Panc1 (cell line): ENCODE results near the gene SLC12A4. TPM values are rescaled to one million over a fixed set of nuclear protein-coding genes. Genes with fewer than 3 reads are reported as not detected.

ENCODE experiments used
- ATAC-seq: fragments of 200-7000 bp; cut with Tn5 transposase; 2 replicates; pipeline ENCODE4 v1.9.1; 2020; ENCODE audit warnings: mild to moderate bottlenecking, moderate library complexity
- BruUV-seq: library from RNA; stranded (reverse); fragments of 400-500 nt; replicated peaks from 2 replicates; lab custom pipeline; 2021; lab: Mats Ljungman, UMichigan
- CTCF ChIA-PET: fragments of 300-600 bp; sonication (Branson Sonifier 250); formaldehyde crosslinking; loops from one replicate; lab custom pipeline; 2022; ENCODE audit warnings: antibody characterized with exemption; lab: Charles Lee
- POLR2A ChIA-PET: fragments of 300-600 bp; sonication (Branson Sonifier 250); formaldehyde crosslinking; loops from one replicate; lab custom pipeline; 2022; ENCODE audit warnings: antibody characterized with exemption; lab: Charles Lee
- DNase-seq: peaks from one replicate; pipeline ENCODE4 v3.0.0-alpha.2; 2010; ENCODE audit warnings: low read depth, low spot score
- H3K27ac ChIP-seq: 2 replicates; pipeline ENCODE4 v1.5.1; 2011; ENCODE audit warnings: mild to moderate bottlenecking, low read length, inconsistent platforms
- H3K27me3 ChIP-seq: fragments of 200-500 bp; sonication (Bioruptor generic); 2 replicates; pipeline ENCODE4 v1.6.0; 2014; ENCODE audit warnings: low read length, inconsistent platforms; ENCODE audit not compliant: control insufficient read depth, insufficient read depth
- H3K36me3 ChIP-seq: fragments of 200-500 bp; sonication (Bioruptor generic); 2 replicates; pipeline ENCODE4 v1.5.1; 2014; ENCODE audit warnings: inconsistent platforms, mild to moderate bottlenecking, low read length, moderate library complexity; ENCODE audit not compliant: control insufficient read depth, insufficient read depth
- H3K4me1 ChIP-seq: 2 replicates; pipeline ENCODE4 v1.5.1; 2011; ENCODE audit warnings: inconsistent platforms, mild to moderate bottlenecking, low read length, moderate library complexity; ENCODE audit not compliant: control insufficient read depth, insufficient read depth
- H3K4me3 ChIP-seq, 2 experiments: 2 replicates each; pipeline ENCODE4 v1.5.1; 2011 to 2012; ENCODE audit warnings: low read depth in 2 of 2, low read length in 2 of 2, mild to moderate bottlenecking in 2 of 2, inconsistent platforms in 1 of 2, moderate library complexity in 1 of 2
- H3K9me3 ChIP-seq: fragments of 200-500 bp; sonication (Bioruptor generic); 2 replicates; pipeline ENCODE4 v1.5.1; 2014; ENCODE audit warnings: low read depth, mild to moderate bottlenecking, inconsistent platforms, low read length, moderate library complexity; ENCODE audit not compliant: control insufficient read depth, insufficient read depth
- CTCF ChIP-seq: fragments of 450-650 bp; IDR thresholded peaks from 2 replicates; pipeline ENCODE4 v1.5.1; 2017; ENCODE audit warnings: mild to moderate bottlenecking
- POLR2AphosphoS5 ChIP-seq: IDR thresholded peaks from 2 replicates; pipeline ENCODE4 v1.6.1; 2012; ENCODE audit warnings: mild to moderate bottlenecking, low read depth, low read length, moderate library complexity
- SIN3A ChIP-seq: IDR thresholded peaks from 2 replicates; pipeline ENCODE4 v1.6.1; 2012; ENCODE audit warnings: low read depth, mild to moderate bottlenecking, low read length, moderate library complexity, borderline replicate concordance; ENCODE audit not compliant: insufficient read depth
- TCF7L2 ChIP-seq: IDR thresholded peaks from 2 replicates; pipeline ENCODE4 v1.6.1; 2011; ENCODE audit warnings: mild to moderate bottlenecking, low read depth, low read length, inconsistent platforms
- in situ Hi-C: cut with HindIII; loops from 2 replicates; pipeline ENCODE4 v1.10.0; 2016; ENCODE audit warnings: low sequenced_read_pairs, low pct_unique_long_range_greater_than_20kb
- intact Hi-C: fragments of 100-400 bp; cut with micrococcal nuclease; formaldehyde crosslinking; loops from one replicate; pipeline ENCODE4 v1.10.0; 2022; ENCODE audit not compliant: unreplicated experiment
- total RNA-seq: library from RNA; stranded (reverse); gene quantifications from one replicate; pipeline ENCODE4 v1.2.1, GENCODE V29; 2021; ENCODE audit not compliant: unreplicated experiment
- TF ChIP-seq, protein P1 (sequence below), 2 experiments: IDR thresholded peaks; 2 replicates each; pipeline ENCODE4 v1.6.1; 2011 to 2012; ENCODE audit warnings: low read depth in 2 of 2, control low read depth in 1 of 2, low read length in 1 of 2, mild to moderate bottlenecking in 1 of 2, moderate library complexity in 1 of 2; ENCODE audit not compliant: insufficient read depth in 1 of 2

Gene SLC12A4
- total RNA-seq, 1 experiment from 2014 or later = 31.8 TPM

- Histone ChIP-seq H3K27me3 (no peaks in the 10 kb centered on the region), H3K4me3 (no peak overlapping the region), H3K36me3 (peaks cover 2% of the 10 kb centered on the region; the same call in 1 of the 2 replicates), H3K27ac (no peak overlapping the region), H3K4me1 (0 out of 2 replicates have a peak, but pooled peaks cover 4% of the 10 kb centered on the region), H3K9me3 (no peaks in the 10 kb centered on the region)
- BruUV-seq = no TSS peak
- ATAC-seq (no peak), DNase-seq (no peak)
- CTCF ChIA-PET = no interaction called here
- intact Hi-C loops = no loop called here
- in situ Hi-C loops = no loop called here
- POLR2A ChIA-PET = no interaction called here
- no peak for TF ChIP-seq CTCF
- TF ChIP-seq POLR2AphosphoS5 = no peak
- TF ChIP-seq, protein P1, sequence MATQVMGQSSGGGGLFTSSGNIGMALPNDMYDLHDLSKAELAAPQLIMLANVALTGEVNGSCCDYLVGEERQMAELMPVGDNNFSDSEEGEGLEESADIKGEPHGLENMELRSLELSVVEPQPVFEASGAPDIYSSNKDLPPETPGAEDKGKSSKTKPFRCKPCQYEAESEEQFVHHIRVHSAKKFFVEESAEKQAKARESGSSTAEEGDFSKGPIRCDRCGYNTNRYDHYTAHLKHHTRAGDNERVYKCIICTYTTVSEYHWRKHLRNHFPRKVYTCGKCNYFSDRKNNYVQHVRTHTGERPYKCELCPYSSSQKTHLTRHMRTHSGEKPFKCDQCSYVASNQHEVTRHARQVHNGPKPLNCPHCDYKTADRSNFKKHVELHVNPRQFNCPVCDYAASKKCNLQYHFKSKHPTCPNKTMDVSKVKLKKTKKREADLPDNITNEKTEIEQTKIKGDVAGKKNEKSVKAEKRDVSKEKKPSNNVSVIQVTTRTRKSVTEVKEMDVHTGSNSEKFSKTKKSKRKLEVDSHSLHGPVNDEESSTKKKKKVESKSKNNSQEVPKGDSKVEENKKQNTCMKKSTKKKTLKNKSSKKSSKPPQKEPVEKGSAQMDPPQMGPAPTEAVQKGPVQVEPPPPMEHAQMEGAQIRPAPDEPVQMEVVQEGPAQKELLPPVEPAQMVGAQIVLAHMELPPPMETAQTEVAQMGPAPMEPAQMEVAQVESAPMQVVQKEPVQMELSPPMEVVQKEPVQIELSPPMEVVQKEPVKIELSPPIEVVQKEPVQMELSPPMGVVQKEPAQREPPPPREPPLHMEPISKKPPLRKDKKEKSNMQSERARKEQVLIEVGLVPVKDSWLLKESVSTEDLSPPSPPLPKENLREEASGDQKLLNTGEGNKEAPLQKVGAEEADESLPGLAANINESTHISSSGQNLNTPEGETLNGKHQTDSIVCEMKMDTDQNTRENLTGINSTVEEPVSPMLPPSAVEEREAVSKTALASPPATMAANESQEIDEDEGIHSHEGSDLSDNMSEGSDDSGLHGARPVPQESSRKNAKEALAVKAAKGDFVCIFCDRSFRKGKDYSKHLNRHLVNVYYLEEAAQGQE (IDR thresholded peaks at IDR 0.05; ENCODE audit: insufficient read depth in 1 of 2, low read depth in 2 of 2, low read length in 1 of 2) = no peak
- TF ChIP-seq SIN3A = no peak
- no peak for TF ChIP-seq TCF7L2
Measured at GRCh38 chr16:67932462-67932840, 36.0 kb downstream of the SLC12A4 start.

- no peak within 1 kb of the TSS for H3K4me3 ChIP-seq
- ChIA-PET POLR2A (no interaction called here), CTCF (no interaction called here)
- H3K27me3 ChIP-seq = no peaks in the 10 kb centered on the region
- BruUV-seq = no TSS peak
- no peak for DNase-seq
- no peak within 1 kb of the TSS for H3K27ac ChIP-seq
- no peak for TF ChIP-seq TCF7L2
- TF ChIP-seq, protein P1 (IDR thresholded peaks at IDR 0.05; ENCODE audit: insufficient read depth in 1 of 2, low read depth in 2 of 2, low read length in 1 of 2) = no peak
- TF ChIP-seq POLR2AphosphoS5 = no peak
- no peak for TF ChIP-seq CTCF
- TF ChIP-seq SIN3A = no peak
- intact Hi-C loops (no loop called here), in situ Hi-C loops (no loop called here)
- H3K36me3 ChIP-seq = peaks cover 2% of the 10 kb centered on the region; the same call in 1 of the 2 replicates
- H3K4me1 ChIP-seq = no peaks in the 10 kb centered on the region
- H3K9me3 ChIP-seq = no peaks in the 10 kb centered on the region
- no peak for ATAC-seq
Measured at GRCh38 chr16:67931712-67932461, 36.5 kb downstream of the SLC12A4 start, which contains the start of gene CTRL. TSS of gene CTRL (minus strand) at chr16:67931862. CDS start at chr16:67931852, 10 bp downstream.
